IMR-90 (cell line): Measurements from ENCODE around the gene FOXP1. TPM values are rescaled to one million over a fixed set of nuclear protein-coding genes. Genes with fewer than 3 reads are reported as not detected.

Source experiments
- ATAC-seq: fragments of 200-7000 bp; cut with Tn5 transposase; 2 replicates; pipeline ENCODE4 v1.9.1; 2020; ENCODE audit warnings: low read depth, mild to moderate bottlenecking, moderate library complexity
- BruUV-seq: library from RNA; stranded (reverse); fragments of 400-500 nt; replicated peaks from 2 replicates; lab custom pipeline; 2021; lab: Mats Ljungman, UMichigan
- CTCF ChIA-PET: fragments of 300-600 bp; formaldehyde crosslinking; extraction: SDS; loops from one replicate; lab custom pipeline; 2021; ENCODE audit warnings: antibody characterized with exemption; lab: Yijun Ruan, JAX
- POLR2A ChIA-PET: fragments of 300-600 bp; sonication (Branson Sonifier 250); formaldehyde crosslinking; loops from one replicate; lab custom pipeline; 2022; ENCODE audit warnings: antibody characterized with exemption; ENCODE audit not compliant: unreplicated experiment; lab: Charles Lee
- DNase-seq: peaks from one replicate; pipeline ENCODE4 v3.0.0; 2013
- H2AFZ ChIP-seq: replicated peaks from 2 replicates; pipeline ENCODE3; 2013; ENCODE audit warnings: low read length, mild to moderate bottlenecking; ENCODE audit not compliant: poor library complexity
- H2AK5ac ChIP-seq: 2 replicates; pipeline ENCODE4 v1.6.1; 2013; ENCODE audit warnings: low read depth, low read length, inconsistent platforms
- H2AK9ac ChIP-seq: replicated peaks from 2 replicates; pipeline ENCODE3; 2013; ENCODE audit warnings: mild to moderate bottlenecking, low read depth, low read length, moderate library complexity; ENCODE audit not compliant: poor library complexity
- H2BK120ac ChIP-seq: 2 replicates; pipeline ENCODE4 v1.6.1; 2013; ENCODE audit warnings: low read depth, low read length, inconsistent platforms
- H2BK15ac ChIP-seq: 3 replicates; pipeline ENCODE4 v1.6.1; 2013; ENCODE audit warnings: low read depth, low read length, inconsistent platforms
- H2BK20ac ChIP-seq: 2 replicates; pipeline ENCODE4 v1.6.1; 2013; ENCODE audit warnings: low read depth, mild to moderate bottlenecking, inconsistent platforms, low read length, moderate library complexity
- H2BK5ac ChIP-seq: 2 replicates; pipeline ENCODE4 v1.6.1; 2013; ENCODE audit warnings: mild to moderate bottlenecking, low read depth, low read length, inconsistent platforms; ENCODE audit not compliant: poor library complexity, severe bottlenecking
- H3K14ac ChIP-seq: replicated peaks from 2 replicates; pipeline ENCODE4 v1.6.1; 2013; ENCODE audit warnings: low read depth, low read length, inconsistent platforms
- H3K18ac ChIP-seq: 2 replicates; pipeline ENCODE4 v1.6.1; 2013; ENCODE audit warnings: low read depth, low read length, control low read depth
- H3K23ac ChIP-seq: 2 replicates; pipeline ENCODE4 v1.6.1; 2013; ENCODE audit warnings: low read depth, low read length, inconsistent platforms
- H3K27ac ChIP-seq: 2 replicates; pipeline ENCODE4 v1.5.1; 2013; ENCODE audit warnings: mild to moderate bottlenecking, control low read depth, low read length; ENCODE audit not compliant: insufficient read depth
- H3K27me3 ChIP-seq: 2 replicates; pipeline ENCODE4 v1.6.1; 2013; ENCODE audit warnings: low read length; ENCODE audit not compliant: control insufficient read depth, insufficient read depth
- H3K36me3 ChIP-seq: 2 replicates; pipeline ENCODE4 v1.6.1; 2013; ENCODE audit warnings: low read length, mixed read lengths; ENCODE audit not compliant: control insufficient read depth, insufficient read depth
- H3K4ac ChIP-seq: 2 replicates; pipeline ENCODE4 v1.6.1; 2013; ENCODE audit warnings: low read depth, low read length, inconsistent platforms
- H3K4me1 ChIP-seq: 2 replicates; pipeline ENCODE4 v1.6.1; 2013; ENCODE audit warnings: low read length, mixed read lengths; ENCODE audit not compliant: control insufficient read depth, insufficient read depth
- H3K4me2 ChIP-seq: 2 replicates; pipeline ENCODE4 v1.6.1; 2013; ENCODE audit warnings: low read depth, mild to moderate bottlenecking, control low read depth, low read length, moderate library complexity
- H3K4me3 ChIP-seq: 2 replicates; pipeline ENCODE4 v1.5.1; 2013; ENCODE audit warnings: low read depth, mild to moderate bottlenecking, control low read depth, low read length, moderate library complexity; ENCODE audit not compliant: insufficient read depth
- H3K56ac ChIP-seq: 2 replicates; pipeline ENCODE4 v1.6.1; 2013; ENCODE audit warnings: low read length, inconsistent platforms; ENCODE audit not compliant: insufficient read depth; ENCODE audit errors: extremely low read depth
- H3K79me1 ChIP-seq, 2 experiments: 2 replicates each; pipeline ENCODE4 v1.6.1; 2013; ENCODE audit warnings: low read length in 2 of 2, inconsistent platforms in 1 of 2, low read depth in 1 of 2
- H3K9ac ChIP-seq: 2 replicates; pipeline ENCODE4 v1.6.1; 2013; ENCODE audit warnings: low read depth, low read length, control low read depth
- H3K9me1 ChIP-seq: 2 replicates; pipeline ENCODE4 v1.6.1; 2013; ENCODE audit warnings: low read length, inconsistent platforms; ENCODE audit not compliant: insufficient read depth
- H3K9me3 ChIP-seq: 2 replicates; pipeline ENCODE4 v1.6.1; 2013; ENCODE audit warnings: low read length; ENCODE audit not compliant: control insufficient read depth, insufficient read depth
- H4K20me1 ChIP-seq: 2 replicates; pipeline ENCODE4 v1.6.1; 2013; ENCODE audit warnings: low read length, inconsistent platforms; ENCODE audit not compliant: insufficient read depth
- H4K5ac ChIP-seq: 2 replicates; pipeline ENCODE4 v1.6.1; 2013; ENCODE audit warnings: mild to moderate bottlenecking, low read depth, low read length, control low read depth
- H4K8ac ChIP-seq, 2 experiments: 2 replicates each; pipeline ENCODE4 v1.6.1; 2013; ENCODE audit warnings: low read depth in 2 of 2, low read length in 2 of 2, control low read depth in 1 of 2, inconsistent platforms in 1 of 2
- H4K91ac ChIP-seq: 2 replicates; pipeline ENCODE4 v1.6.1; 2013; ENCODE audit warnings: low read depth, low read length, inconsistent platforms; ENCODE audit not compliant: insufficient read depth
- BHLHE40 ChIP-seq: fragments of 150-350 bp; IDR thresholded peaks from 2 replicates; pipeline ENCODE4 v1.6.1; 2016; ENCODE audit warnings: mild to moderate bottlenecking, low read depth, low read length
- CEBPB ChIP-seq: IDR thresholded peaks from 2 replicates; pipeline ENCODE4 v1.6.1; 2012; ENCODE audit warnings: low read depth, low read length, improper control_type of control experiment
- CHD1 ChIP-seq: IDR thresholded peaks from 2 replicates; pipeline ENCODE4 v1.6.1; 2012; ENCODE audit warnings: low read depth, low read length, improper control_type of control experiment
- ELK1 ChIP-seq: fragments of 150-350 bp; IDR thresholded peaks from 2 replicates; pipeline ENCODE4 v1.6.1; 2016; ENCODE audit warnings: low read depth, mild to moderate bottlenecking, low read length, moderate library complexity, borderline replicate concordance
- FOS ChIP-seq: fragments of 150-350 bp; IDR thresholded peaks from 2 replicates; pipeline ENCODE4 v1.6.1; 2016; ENCODE audit warnings: low read depth, low read length
- MAFK ChIP-seq: IDR thresholded peaks from 2 replicates; pipeline ENCODE4 v1.6.1; 2012; ENCODE audit warnings: low read depth, low read length, improper control_type of control experiment
- MXI1 ChIP-seq: IDR thresholded peaks from 2 replicates; pipeline ENCODE4 v1.6.1; 2012; ENCODE audit warnings: low read depth, mild to moderate bottlenecking, low read length, moderate library complexity, borderline replicate concordance
- NFE2L2 ChIP-seq: fragments of 150-350 bp; IDR thresholded peaks from 2 replicates; pipeline ENCODE4 v1.6.1; 2016; ENCODE audit warnings: low read depth, mild to moderate bottlenecking, low read length
- POLR2A ChIP-seq: IDR thresholded peaks from 2 replicates; pipeline ENCODE4 v1.6.1; 2012; ENCODE audit warnings: mild to moderate bottlenecking, low read depth, low read length
- RAD21 ChIP-seq: IDR thresholded peaks from 2 replicates; pipeline ENCODE4 v1.6.1; 2012; ENCODE audit warnings: low read length, improper control_type of control experiment
- RCOR1 ChIP-seq: IDR thresholded peaks from 2 replicates; pipeline ENCODE4 v1.6.1; 2012; ENCODE audit warnings: mild to moderate bottlenecking, low read length, improper control_type of control experiment; ENCODE audit not compliant: insufficient replicate concordance
- SMC3 ChIP-seq: fragments of 150-350 bp; IDR thresholded peaks from 2 replicates; pipeline ENCODE4 v1.6.1; 2016; ENCODE audit warnings: low read depth, mild to moderate bottlenecking, antibody characterized with exemption, low read length, moderate library complexity
- WGBS, 2 experiments: methylation state at CpG; one replicate each; pipeline versions ENCODE4 v1.1.5 to v1.1.7; 2013; ENCODE audit warnings: missing lambda C conversion rate in 2 of 2; ENCODE audit not compliant: insufficient read length in 1 of 2; ENCODE audit errors: extremely low coverage in 2 of 2; 5-methylcytosine and 5-hydroxymethylcytosine counted together
- dilution Hi-C: fragments of 300-500 bp; cut with HindIII; formaldehyde crosslinking; loops from one replicate; pipeline ENCODE4 v1.14.3; 2018; ENCODE audit warnings: low sequenced_read_pairs; ENCODE audit not compliant: unreplicated experiment
- in situ Hi-C: fragments of 300-500 bp; cut with MboI; formaldehyde crosslinking; loops from 3 replicates; pipeline ENCODE4 v1.14.3; 2019; ENCODE audit warnings: low sequenced_read_pairs, inconsistent platforms, mixed read lengths
- intact Hi-C: fragments of 100-400 bp; cut with micrococcal nuclease; formaldehyde crosslinking; loops from 2 replicates; pipeline ENCODE4 v1.10.0; 2022
- polyA plus RNA-seq, 3 experiments: library from polyadenylated mRNA; depleted of rRNA; stranded (reverse); fragments of >200 nt; gene quantifications; 2 replicates each; pipeline ENCODE4 v1.2.3, GENCODE V29; 2012; ENCODE audit warnings: low replicate concordance in 1 of 3
- total RNA-seq: library from RNA; depleted of rRNA; stranded (reverse); fragments of >200 nt; gene quantifications from 2 replicates; pipeline ENCODE4 v1.2.3, GENCODE V29; 2012
- TF ChIP-seq, protein P1 (sequence below): conservative IDR thresholded peaks from 2 replicates; pipeline ENCODE4 v1.5.1; 2012; ENCODE audit warnings: mild to moderate bottlenecking, low read depth, low read length, improper control_type of control experiment

The FOXP1 gene
- total and polyA plus RNA-seq, 2 of the 4 experiments (the other 2 are of a cell fraction) = 37.0 to 132 TPM

GRCh38 chr3:70979983-70980645, 603.4 kb downstream of the FOXP1 start:
- Histone ChIP-seq H3K4ac (no peak overlapping the region), H3K4me3 (no peak overlapping the region), H4K8ac (no peak overlapping the region), H4K20me1 (peaks cover 5% of the 10 kb centered on the region; the same call in 1 of the 2 replicates), H2BK20ac (no peak overlapping the region), H4K5ac (no peak overlapping the region), H3K27ac (peak overlapping the region; percentile 32; the same call in 1 of the 2 replicates), H3K18ac (no peak overlapping the region), H3K4me2 (no peak overlapping the region), H3K9me1 (peaks cover 26% of the 10 kb centered on the region), H2BK120ac (no peak overlapping the region), H4K91ac (no peak overlapping the region), H3K36me3 (peaks cover 34% of the 10 kb centered on the region), H3K27me3 (no peaks in the 10 kb centered on the region), H2AK9ac (no peak overlapping the region), H3K9me3 (no peaks in the 10 kb centered on the region), H3K23ac (no peak overlapping the region), H2BK15ac (no peak overlapping the region), H2BK5ac (no peak overlapping the region), H3K14ac (0 out of 2 replicates have a peak overlapping the region, but pooled peaks have one; percentile 7), H3K79me1 (peaks cover 46 to 67% of the 10 kb centered on the region in 2 experiments), H3K56ac (no peak overlapping the region), H2AK5ac (no peak overlapping the region), H3K9ac (no peak overlapping the region), H3K4me1 (peaks cover 29% of the 10 kb centered on the region), H2AFZ (no peak overlapping the region)
- ChIA-PET CTCF (interaction anchor here (0.6 kb wide), 1 partner anchor 427 kb away, joined by 3 read pairs; no protein-coding TSS in a partner anchor), POLR2A (no interaction called here)
- dilution Hi-C loops (no loop called here), intact Hi-C loops (loop anchor here (5.0 to 10.0 kb wide), 4 partner anchors 125 to 602 kb away; partner anchors contain the start of gene FOXP1), in situ Hi-C loops (no loop called here)
- peak; percentile 35 for DNase-seq
- BruUV-seq = no TSS peak
- TF ChIP-seq SMC3 (no peak), RCOR1 (no peak), NFE2L2 (no peak), CHD1 (no peak), MXI1 (no peak), MAFK (no peak), CEBPB (no peak), RAD21 (no peak), BHLHE40 (no peak), ELK1 (no peak), FOS (no peak), POLR2A (no peak)
- TF ChIP-seq, protein P1, sequence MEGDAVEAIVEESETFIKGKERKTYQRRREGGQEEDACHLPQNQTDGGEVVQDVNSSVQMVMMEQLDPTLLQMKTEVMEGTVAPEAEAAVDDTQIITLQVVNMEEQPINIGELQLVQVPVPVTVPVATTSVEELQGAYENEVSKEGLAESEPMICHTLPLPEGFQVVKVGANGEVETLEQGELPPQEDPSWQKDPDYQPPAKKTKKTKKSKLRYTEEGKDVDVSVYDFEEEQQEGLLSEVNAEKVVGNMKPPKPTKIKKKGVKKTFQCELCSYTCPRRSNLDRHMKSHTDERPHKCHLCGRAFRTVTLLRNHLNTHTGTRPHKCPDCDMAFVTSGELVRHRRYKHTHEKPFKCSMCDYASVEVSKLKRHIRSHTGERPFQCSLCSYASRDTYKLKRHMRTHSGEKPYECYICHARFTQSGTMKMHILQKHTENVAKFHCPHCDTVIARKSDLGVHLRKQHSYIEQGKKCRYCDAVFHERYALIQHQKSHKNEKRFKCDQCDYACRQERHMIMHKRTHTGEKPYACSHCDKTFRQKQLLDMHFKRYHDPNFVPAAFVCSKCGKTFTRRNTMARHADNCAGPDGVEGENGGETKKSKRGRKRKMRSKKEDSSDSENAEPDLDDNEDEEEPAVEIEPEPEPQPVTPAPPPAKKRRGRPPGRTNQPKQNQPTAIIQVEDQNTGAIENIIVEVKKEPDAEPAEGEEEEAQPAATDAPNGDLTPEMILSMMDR = no peak
- ATAC-seq = no peak
- WGBS, 2 experiments = 80% methylated on average over 2 of the region's 7 CpGs; no CpG with 5 or more reads in 1 of the 2 experiments
